ENCODE measurements around the gene STAC3.
A peak's percentile ranks its signal among the peaks of the same experiment; 100 is the strongest.

Gene STAC3

GRCh38 chr12:57232156-57232756, 18.7 kb downstream of the STAC3 start:
- H3K4me3 ChIP-seq (ENCODE audit: low read depth, low read length): no peak overlapping the region
- no peak for DNase-seq (ENCODE audit: low read depth)
- no peak for TF ChIP-seq CTCF (IDR thresholded peaks at IDR 0.05; ENCODE audit: low read depth, low read length, missing control alignments)
- in situ Hi-C loops (cut with HindIII; ENCODE audit: low sequenced_read_pairs): loop anchor here (10.0 kb wide), 1 partner anchor 47 kb away; no protein-coding TSS in a partner anchor

- in situ Hi-C loops (cut with HindIII; ENCODE audit: low sequenced_read_pairs): loop anchor here (10.0 kb wide), 1 partner anchor 47 kb away; no protein-coding TSS in a partner anchor
- no peak for DNase-seq (ENCODE audit: low read depth)
- no peak for TF ChIP-seq CTCF (IDR thresholded peaks at IDR 0.05; ENCODE audit: low read depth, low read length, missing control alignments)
- peak overlapping the region; percentile 57 for H3K4me3 ChIP-seq (ENCODE audit: low read depth, low read length)
These were observed 19.5 kb downstream of the STAC3 start for GRCh38 chr12:57231276-57232021.

GRCh38 chr12:57230381-57231155, 20.4 kb downstream of the STAC3 start:
- peak overlapping the region; percentile 57 for H3K4me3 ChIP-seq (ENCODE audit: low read depth, low read length)
- in situ Hi-C loops (cut with HindIII; ENCODE audit: low sequenced_read_pairs): loop anchor here (10.0 kb wide), 1 partner anchor 46 kb away; no protein-coding TSS in a partner anchor
- no peak for DNase-seq (ENCODE audit: low read depth)
- no peak for TF ChIP-seq CTCF (IDR thresholded peaks at IDR 0.05; ENCODE audit: low read depth, low read length, missing control alignments)

GRCh38 chr12:57229634-57230380, 21.2 kb downstream of the STAC3 start, which contains the start of gene SHMT2:
SHMT2 (plus strand) TSS chr12:57229711; CDS start chr12:57229779, 68 bp downstream.
- no peak for TF ChIP-seq CTCF (IDR thresholded peaks at IDR 0.05; ENCODE audit: low read depth, low read length, missing control alignments)
- in situ Hi-C loops (cut with HindIII; ENCODE audit: low sequenced_read_pairs): loop anchor here (10.0 kb wide), 1 partner anchor 45 kb away; no protein-coding TSS in a partner anchor
- peak; percentile 88 for DNase-seq (ENCODE audit: low read depth)
- H3K4me3 ChIP-seq (ENCODE audit: low read depth, low read length): peak within 1 kb of the TSS; percentile 57

GRCh38 chr12:57229046-57229633, 21.8 kb downstream of the STAC3 start:
- peak; percentile 9 for TF ChIP-seq CTCF (IDR thresholded peaks at IDR 0.05; ENCODE audit: low read depth, low read length, missing control alignments)
- peak overlapping the region; percentile 57 for H3K4me3 ChIP-seq (ENCODE audit: low read depth, low read length)
- no peak for DNase-seq (ENCODE audit: low read depth)
- in situ Hi-C loops (cut with HindIII; ENCODE audit: low sequenced_read_pairs): no loop called here
